ENCODE data around the gene PTPRN2.

DNA sequence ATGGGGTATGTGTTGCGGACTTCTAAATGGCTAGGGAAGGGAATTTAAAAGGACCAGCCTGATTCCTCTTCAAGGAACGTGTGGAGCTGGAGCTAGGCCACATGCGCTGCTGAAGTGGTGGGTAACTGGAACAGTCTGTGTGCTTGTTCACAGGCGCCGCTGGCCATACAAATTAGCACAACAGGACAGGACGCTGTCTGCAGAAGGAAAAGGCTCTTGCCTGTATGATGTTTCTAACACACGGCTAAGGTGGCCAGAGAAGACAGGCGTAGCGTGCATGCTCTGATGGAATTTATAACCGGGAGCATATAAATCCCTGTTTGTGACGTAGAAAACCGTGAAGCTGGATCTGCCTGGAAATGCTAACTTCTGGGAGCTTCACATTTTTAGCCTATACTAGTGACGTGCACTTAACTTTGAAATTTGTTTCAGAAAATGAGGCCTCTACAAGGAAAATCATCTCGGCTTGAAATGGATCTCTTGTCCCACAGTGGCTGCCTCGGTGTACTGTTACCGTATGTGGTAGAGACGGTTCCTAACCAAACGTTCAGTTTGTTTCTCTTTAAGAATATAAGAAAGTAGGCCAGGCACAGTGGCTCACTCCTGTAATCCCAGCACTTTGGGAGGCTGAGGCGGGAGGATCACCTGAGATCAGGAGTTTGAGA is 569.4 kb downstream of the PTPRN2 start:
- TF ChIP-seq RXRA (CRISPR knock-in tag; IDR thresholded peaks at IDR 0.05) (no peak), POLR2AphosphoS5 (IDR thresholded peaks at IDR 0.05; ENCODE audit: low read depth, low read length) (no peak), UBTF (CRISPR knock-in tag; IDR thresholded peaks at IDR 0.05) (no peak), ZNF883 (CRISPR knock-in tag; IDR thresholded peaks at IDR 0.05; ENCODE audit: not compliant biosample characterization) (no peak)
- TF ChIP-seq, protein P1, sequence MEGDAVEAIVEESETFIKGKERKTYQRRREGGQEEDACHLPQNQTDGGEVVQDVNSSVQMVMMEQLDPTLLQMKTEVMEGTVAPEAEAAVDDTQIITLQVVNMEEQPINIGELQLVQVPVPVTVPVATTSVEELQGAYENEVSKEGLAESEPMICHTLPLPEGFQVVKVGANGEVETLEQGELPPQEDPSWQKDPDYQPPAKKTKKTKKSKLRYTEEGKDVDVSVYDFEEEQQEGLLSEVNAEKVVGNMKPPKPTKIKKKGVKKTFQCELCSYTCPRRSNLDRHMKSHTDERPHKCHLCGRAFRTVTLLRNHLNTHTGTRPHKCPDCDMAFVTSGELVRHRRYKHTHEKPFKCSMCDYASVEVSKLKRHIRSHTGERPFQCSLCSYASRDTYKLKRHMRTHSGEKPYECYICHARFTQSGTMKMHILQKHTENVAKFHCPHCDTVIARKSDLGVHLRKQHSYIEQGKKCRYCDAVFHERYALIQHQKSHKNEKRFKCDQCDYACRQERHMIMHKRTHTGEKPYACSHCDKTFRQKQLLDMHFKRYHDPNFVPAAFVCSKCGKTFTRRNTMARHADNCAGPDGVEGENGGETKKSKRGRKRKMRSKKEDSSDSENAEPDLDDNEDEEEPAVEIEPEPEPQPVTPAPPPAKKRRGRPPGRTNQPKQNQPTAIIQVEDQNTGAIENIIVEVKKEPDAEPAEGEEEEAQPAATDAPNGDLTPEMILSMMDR (CRISPR knock-in tag; IDR thresholded peaks at IDR 0.05) = no peak
